ENCODE data around the gene BABAM2.

Gene BABAM2

DNA sequence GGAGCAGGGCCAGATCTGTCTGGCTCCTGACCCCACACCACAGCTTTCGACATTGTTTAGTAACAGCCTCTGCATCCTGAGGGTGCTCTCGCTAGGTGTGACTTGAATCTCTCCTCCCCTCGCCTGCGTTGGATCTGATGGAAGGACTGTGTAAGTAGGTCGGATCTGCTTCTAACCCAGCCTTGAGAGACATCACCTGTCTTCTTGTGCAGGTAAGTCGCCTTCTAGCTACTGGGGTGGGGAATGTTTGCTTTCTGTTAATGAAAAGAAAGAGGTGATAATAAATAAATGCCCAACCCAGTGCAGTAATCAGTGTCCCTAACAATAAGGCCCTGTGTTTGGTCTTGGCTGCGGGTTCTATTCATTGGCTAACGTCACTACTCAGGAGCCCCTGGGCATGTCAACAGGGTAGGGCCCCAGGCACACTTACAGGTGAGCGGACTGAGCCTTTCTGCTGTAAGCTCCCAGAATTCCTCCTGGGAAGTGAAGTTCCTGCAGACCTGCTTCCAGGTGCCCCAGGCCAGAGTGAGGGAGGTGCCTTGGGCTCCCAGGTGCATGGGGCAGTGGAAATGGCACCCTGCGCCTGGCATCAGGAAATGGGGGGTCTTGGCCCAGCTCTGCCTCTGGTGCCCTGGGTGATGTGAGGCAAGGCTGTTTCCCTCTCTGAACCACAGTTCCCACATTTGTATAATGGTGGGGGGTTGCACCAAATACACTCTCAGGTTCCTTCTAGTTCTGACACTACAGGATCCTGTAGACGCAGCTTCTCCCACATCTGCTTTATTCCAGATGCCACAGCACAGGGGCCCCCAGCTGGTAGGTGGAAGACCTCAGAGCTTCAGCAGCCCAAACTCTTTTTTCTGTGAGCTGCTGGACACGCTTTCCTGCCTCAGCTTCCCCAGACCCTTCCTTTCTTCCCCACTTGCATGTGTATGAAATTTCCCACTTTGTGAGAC is 491.0 kb downstream of the BABAM2 start:
- no peak for DNase-seq (ENCODE audit: low spot score)

DNA sequence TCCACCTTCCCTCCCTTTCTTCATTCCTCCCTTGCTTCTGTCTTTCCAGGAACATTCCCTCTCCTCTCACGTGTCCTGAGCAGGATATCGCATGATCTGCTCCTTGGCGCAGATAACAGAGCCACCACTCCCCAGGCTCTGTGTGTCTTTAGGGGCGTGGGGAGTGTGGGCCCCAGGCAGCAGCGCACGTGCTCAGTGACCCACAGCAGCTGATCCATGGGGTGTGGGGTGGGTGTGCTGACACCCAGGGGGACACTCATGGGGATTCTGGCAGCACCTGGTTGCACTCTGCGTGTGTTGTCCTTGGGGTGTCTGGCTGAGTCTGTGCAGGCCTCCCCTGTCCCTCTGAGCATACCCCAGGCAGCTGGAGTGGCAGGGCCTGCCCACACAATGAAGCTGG is 492.2 kb downstream of the BABAM2 start:
- DNase-seq (ENCODE audit: low spot score) = no peak

DNA sequence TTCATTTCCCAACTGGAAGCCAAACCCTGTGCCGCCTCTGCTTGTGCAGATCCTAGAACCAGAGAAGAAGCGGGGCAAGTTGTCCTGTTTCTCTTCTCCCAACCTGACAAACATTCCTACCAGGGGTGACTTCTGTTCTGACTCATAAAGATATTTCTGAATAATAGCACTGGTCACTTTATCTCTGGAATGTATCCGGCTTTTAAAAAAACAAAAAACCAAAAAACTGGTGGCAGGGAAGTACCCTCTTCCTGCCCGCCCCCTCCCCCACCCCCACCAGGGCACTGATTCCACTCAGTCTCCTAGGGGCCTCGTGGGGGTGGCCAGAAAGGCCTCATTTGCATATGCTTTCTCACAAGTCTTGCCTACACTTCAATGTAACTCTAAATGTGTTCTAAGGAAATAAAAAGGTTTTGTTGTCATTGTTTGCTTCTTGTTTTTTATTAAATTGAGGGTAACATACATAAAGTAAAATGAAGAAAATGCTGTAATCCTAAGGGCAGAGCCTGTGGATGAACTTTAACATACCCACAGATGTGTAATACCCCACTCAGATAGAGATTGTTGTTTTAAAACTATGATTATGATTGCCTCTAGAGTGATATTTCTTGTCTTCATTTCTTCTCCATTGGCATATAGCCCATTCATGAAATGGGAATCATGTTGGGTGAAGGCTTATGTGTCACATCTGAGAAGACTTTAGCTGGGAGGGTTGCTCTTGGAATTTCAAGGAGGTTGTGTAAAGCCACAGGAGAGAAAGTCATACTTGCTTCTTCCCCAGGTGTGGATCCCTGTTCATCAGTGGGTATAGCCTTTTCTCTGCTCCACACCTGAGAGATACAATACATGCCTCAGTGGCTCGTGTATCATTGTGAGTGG is 496.8 kb downstream of the BABAM2 start:
- no peak for DNase-seq (ENCODE audit: low spot score)

Data from HuH-7 (cell line).